Activated CD4-positive, alpha-beta memory T cell treated with anti-CD3 and anti-CD28 coated beads, Interleukin-2, amount 10 ng/mL, durations not matched to agents 7 days and 5 days (primary cell): ENCODE data around the gene FAM20C. TPM values are rescaled to one million over a fixed set of nuclear protein-coding genes. Genes with fewer than 3 reads are reported as not detected.
A peak's percentile ranks its signal among the peaks of the same experiment; 100 is the strongest.

Experiments used
- CTCF ChIA-PET: fragments of 350-600 bp; sonication (Branson Sonifier 250); formaldehyde crosslinking; loops from one replicate; lab custom pipeline; 2021; ENCODE audit warnings: antibody characterized with exemption, inconsistent platforms; lab: Charles Lee
- POLR2A ChIA-PET: fragments of 350-600 bp; sonication (Branson Sonifier 250); formaldehyde crosslinking; loops from one replicate; lab custom pipeline; 2021; ENCODE audit warnings: antibody characterized with exemption; lab: Charles Lee
- DNase-seq: peaks from one replicate; pipeline ENCODE4 v3.0.0-alpha.2; 2020
- H3K27ac Mint-ChIP-seq: one replicate; pipeline ENCODE4 v1.8.0; 2021; ENCODE audit warnings: mild to moderate bottlenecking, mixed read lengths
- H3K27me3 Mint-ChIP-seq: one replicate; pipeline ENCODE4 v1.8.0; 2021; ENCODE audit warnings: mixed read lengths
- H3K36me3 Mint-ChIP-seq: one replicate; pipeline ENCODE4 v1.8.0; 2021; ENCODE audit warnings: low read depth, mixed read lengths
- H3K4me1 Mint-ChIP-seq: one replicate; pipeline ENCODE4 v1.8.0; 2021; ENCODE audit warnings: mixed read lengths
- H3K4me3 Mint-ChIP-seq: one replicate; pipeline ENCODE4 v1.8.0; 2021; ENCODE audit warnings: mild to moderate bottlenecking, mixed read lengths
- H3K9me3 Mint-ChIP-seq: one replicate; pipeline ENCODE4 v1.8.0; 2021; ENCODE audit warnings: mixed read lengths
- total RNA-seq, 2 experiments: library from RNA; stranded (reverse); gene quantifications; one replicate each; pipeline ENCODE4 v1.2.3, GENCODE V29; 2021

The FAM20C gene
- under 1 TPM in 1 of 2 experiments, not detected in 1; 0.13 TPM for total RNA-seq

- H3K36me3 Mint-ChIP-seq: no peaks in the 10 kb centered on the region
- no peak for DNase-seq
- H3K4me3 Mint-ChIP-seq: peak within 1 kb of the TSS; percentile 43
- no peak within 1 kb of the TSS for H3K27ac Mint-ChIP-seq
- peaks cover 2% of the 10 kb centered on the region for H3K4me1 Mint-ChIP-seq
- H3K9me3 Mint-ChIP-seq: no peaks in the 10 kb centered on the region
- CTCF ChIA-PET: no interaction called here
- peaks cover 45% of the 10 kb centered on the region for H3K27me3 Mint-ChIP-seq
- POLR2A ChIA-PET: no interaction called here
Observed at GRCh38 chr7:191981-192649, at the start of gene FAM20C. Gene FAM20C (plus strand): TSS chr7:192571. CDS start chr7:193200, 629 bp downstream.

- CTCF ChIA-PET: no interaction called here
- no peak overlapping the region for H3K4me3 Mint-ChIP-seq
- peaks cover 2% of the 10 kb centered on the region for H3K4me1 Mint-ChIP-seq
- no peaks in the 10 kb centered on the region for H3K9me3 Mint-ChIP-seq
- H3K36me3 Mint-ChIP-seq: peaks cover 2% of the 10 kb centered on the region
- H3K27me3 Mint-ChIP-seq: no peaks in the 10 kb centered on the region
- H3K27ac Mint-ChIP-seq: no peak overlapping the region
- POLR2A ChIA-PET: no interaction called here
- no peak for DNase-seq
Observed at GRCh38 chr7:143145-143751, 49.1 kb upstream of the FAM20C start.

- Mint-ChIP-seq H3K4me3 (no peak overlapping the region), H3K36me3 (peaks cover 2% of the 10 kb centered on the region), H3K4me1 (peaks cover 7% of the 10 kb centered on the region), H3K9me3 (no peaks in the 10 kb centered on the region), H3K27me3 (no peaks in the 10 kb centered on the region), H3K27ac (no peak overlapping the region)
- POLR2A ChIA-PET: no interaction called here
- CTCF ChIA-PET: no interaction called here
- no peak for DNase-seq
Observed at GRCh38 chr7:143811-144453, 48.4 kb upstream of the FAM20C start.

GRCh38 chr7:144454-144826 lies 47.9 kb upstream of the FAM20C start:
- H3K9me3 Mint-ChIP-seq: no peaks in the 10 kb centered on the region
- H3K27ac Mint-ChIP-seq: no peak overlapping the region
- ChIA-PET CTCF (no interaction called here), POLR2A (no interaction called here)
- DNase-seq: no peak
- no peaks in the 10 kb centered on the region for H3K27me3 Mint-ChIP-seq
- peaks cover 6% of the 10 kb centered on the region for H3K36me3 Mint-ChIP-seq
- H3K4me1 Mint-ChIP-seq: peaks cover 11% of the 10 kb centered on the region
- no peak overlapping the region for H3K4me3 Mint-ChIP-seq

- ChIA-PET CTCF (interaction anchor here (0.5 kb wide), 1 partner anchor 668 kb away, joined by 3 read pairs; no protein-coding TSS in a partner anchor), POLR2A (no interaction called here)
- no peak for DNase-seq
- Mint-ChIP-seq H3K4me3 (no peak overlapping the region), H3K4me1 (peaks cover 25% of the 10 kb centered on the region), H3K27me3 (no peaks in the 10 kb centered on the region), H3K36me3 (peaks cover 7% of the 10 kb centered on the region), H3K9me3 (no peaks in the 10 kb centered on the region), H3K27ac (no peak overlapping the region)
Observed at GRCh38 chr7:145863-146262, 46.5 kb upstream of the FAM20C start.

GRCh38 chr7:148543-148931 lies 43.8 kb upstream of the FAM20C start:
- CTCF ChIA-PET: no interaction called here
- Mint-ChIP-seq H3K4me3 (peak overlapping the region; percentile 89), H3K36me3 (peaks cover 7% of the 10 kb centered on the region), H3K27ac (peak overlapping the region; percentile 99), H3K9me3 (no peaks in the 10 kb centered on the region), H3K4me1 (peaks cover 25% of the 10 kb centered on the region), H3K27me3 (no peaks in the 10 kb centered on the region)
- no peak for DNase-seq
- POLR2A ChIA-PET: interaction anchor here (1.0 to 1.4 kb wide), 2 partner anchors 16 to 22 kb away, joined by 3 to 4 read pairs; no protein-coding TSS in a partner anchor

GRCh38 chr7:148932-149790 lies 43.2 kb upstream of the FAM20C start:
- Mint-ChIP-seq H3K9me3 (no peaks in the 10 kb centered on the region), H3K27me3 (no peaks in the 10 kb centered on the region), H3K4me1 (peaks cover 25% of the 10 kb centered on the region), H3K27ac (peak overlapping the region; percentile 99), H3K4me3 (peak overlapping the region; percentile 89), H3K36me3 (peaks cover 7% of the 10 kb centered on the region)
- ChIA-PET POLR2A (interaction anchor here (1.0 to 1.4 kb wide), 2 partner anchors 16 to 22 kb away, joined by 3 to 4 read pairs; no protein-coding TSS in a partner anchor), CTCF (no interaction called here)
- DNase-seq: peak; percentile 98

GRCh38 chr7:149791-150636 lies 42.4 kb upstream of the FAM20C start:
- POLR2A ChIA-PET: interaction anchor here (0.7 to 1.4 kb wide), 3 partner anchors 12 to 23 kb away, joined by 3 to 4 read pairs (median 4); no protein-coding TSS in a partner anchor
- DNase-seq: peak; percentile 43
- H3K27me3 Mint-ChIP-seq: no peaks in the 10 kb centered on the region
- peaks cover 7% of the 10 kb centered on the region for H3K36me3 Mint-ChIP-seq
- CTCF ChIA-PET: no interaction called here
- peak overlapping the region; percentile 89 for H3K4me3 Mint-ChIP-seq
- peak overlapping the region; percentile 99 for H3K27ac Mint-ChIP-seq
- H3K9me3 Mint-ChIP-seq: no peaks in the 10 kb centered on the region
- H3K4me1 Mint-ChIP-seq: peaks cover 25% of the 10 kb centered on the region

GRCh38 chr7:150811-151221 lies 41.6 kb upstream of the FAM20C start:
- no peak for DNase-seq
- Mint-ChIP-seq H3K36me3 (peaks cover 7% of the 10 kb centered on the region), H3K4me1 (peaks cover 25% of the 10 kb centered on the region), H3K4me3 (peak overlapping the region; percentile 89), H3K27me3 (no peaks in the 10 kb centered on the region), H3K27ac (peak overlapping the region; percentile 99), H3K9me3 (no peaks in the 10 kb centered on the region)
- ChIA-PET CTCF (no interaction called here), POLR2A (no interaction called here)

- POLR2A ChIA-PET: no interaction called here
- Mint-ChIP-seq H3K4me3 (peak overlapping the region; percentile 7), H3K9me3 (no peaks in the 10 kb centered on the region), H3K27ac (no peak overlapping the region), H3K4me1 (peaks cover 25% of the 10 kb centered on the region), H3K27me3 (no peaks in the 10 kb centered on the region), H3K36me3 (peaks cover 7% of the 10 kb centered on the region)
- CTCF ChIA-PET: no interaction called here
- no peak for DNase-seq
Observed at GRCh38 chr7:151346-152050, 40.9 kb upstream of the FAM20C start.

- DNase-seq: no peak
- Mint-ChIP-seq H3K9me3 (no peaks in the 10 kb centered on the region), H3K4me3 (no peak overlapping the region), H3K36me3 (peaks cover 4% of the 10 kb centered on the region), H3K27ac (no peak overlapping the region), H3K27me3 (no peaks in the 10 kb centered on the region), H3K4me1 (peaks cover 25% of the 10 kb centered on the region)
- ChIA-PET POLR2A (no interaction called here), CTCF (no interaction called here)
Observed at GRCh38 chr7:152702-153391, 39.5 kb upstream of the FAM20C start.
